HepG2 (cell line): ENCODE measurements around the gene SHISA9. TPM values are rescaled to one million over a fixed set of nuclear protein-coding genes. Genes with fewer than 3 reads are reported as not detected.

Source experiments
- AHR ChIP-seq: IDR thresholded peaks from 2 replicates; pipeline ENCODE4 v1.6.1; 2018; ENCODE audit warnings: missing genetic modification reagents, missing compliant biosample characterization
- ARNTL ChIP-seq: sonication (generic); formaldehyde crosslinking; IDR thresholded peaks from 2 replicates; pipeline ENCODE4 v1.4.0; 2020; ENCODE audit warnings: mild to moderate bottlenecking, missing genetic modification reagents
- ATAD3A ChIP-seq: sonication (generic); formaldehyde crosslinking; IDR thresholded peaks from 2 replicates; pipeline ENCODE4 v1.4.0; 2020; ENCODE audit warnings: missing genetic modification reagents
- FOXK1 ChIP-seq: sonication (generic); formaldehyde crosslinking; IDR thresholded peaks from 2 replicates; pipeline ENCODE4 v1.4.0; 2020; ENCODE audit warnings: low read depth, missing genetic modification reagents, borderline replicate concordance
- GTF2F1 ChIP-seq: fragments of 150-350 bp; IDR thresholded peaks from 2 replicates; pipeline ENCODE4 v1.6.1; 2014; ENCODE audit warnings: low read length
- HMG20A ChIP-seq: IDR thresholded peaks from 2 replicates; pipeline ENCODE4 v1.6.1; 2016; ENCODE audit warnings: borderline replicate concordance
- HMGA1 ChIP-seq: sonication (generic); formaldehyde crosslinking; conservative IDR thresholded peaks from 2 replicates; pipeline ENCODE4 v1.4.0; 2020; ENCODE audit warnings: missing genetic modification reagents
- IRF2 ChIP-seq: IDR thresholded peaks from 2 replicates; pipeline ENCODE4 v1.6.1; 2018; ENCODE audit warnings: missing genetic modification reagents, missing compliant biosample characterization
- MAFK ChIP-seq, 2 experiments: IDR thresholded peaks in 1 of 2; conservative IDR thresholded peaks in 1 of 2; 2 replicates each; pipeline ENCODE4 v1.6.1; 2011; ENCODE audit warnings: improper control_type of control experiment in 2 of 2, low read length in 2 of 2
- MED13 ChIP-seq: sonication (generic); formaldehyde crosslinking; IDR thresholded peaks from 2 replicates; pipeline ENCODE4 v1.5.0; 2020; ENCODE audit warnings: missing genetic modification reagents
- MIXL1 ChIP-seq: IDR thresholded peaks from 2 replicates; pipeline ENCODE4 v1.6.1; 2016
- MTF1 ChIP-seq: sonication (generic); formaldehyde crosslinking; IDR thresholded peaks from 2 replicates; pipeline ENCODE4 v1.5.0; 2020; ENCODE audit warnings: missing genetic modification reagents
- SALL1 ChIP-seq: sonication (generic); formaldehyde crosslinking; IDR thresholded peaks from 2 replicates; pipeline ENCODE4 v1.8.0; 2022; ENCODE audit warnings: mild to moderate bottlenecking, missing genetic modification reagents
- TAF15 ChIP-seq: fragments of 200-400 bp; formaldehyde crosslinking; IDR thresholded peaks from one replicate; pipeline ENCODE4 v1.6.1; 2018; ENCODE audit warnings: mild to moderate bottlenecking, low read depth, low read length; ENCODE audit not compliant: poor library complexity, severe bottlenecking
- ZNF138 ChIP-seq: sonication (generic); formaldehyde crosslinking; IDR thresholded peaks from 2 replicates; pipeline ENCODE4 v1.5.0; 2020; ENCODE audit warnings: mild to moderate bottlenecking, low read depth, missing genetic modification reagents
- ZNF251 ChIP-seq: sonication (generic); formaldehyde crosslinking; IDR thresholded peaks from 2 replicates; pipeline ENCODE4 v1.9.0; 2021; ENCODE audit warnings: mild to moderate bottlenecking, missing genetic modification reagents
- ZNF780A ChIP-seq: sonication (generic); formaldehyde crosslinking; IDR thresholded peaks from 2 replicates; pipeline ENCODE4 v1.8.0; 2022; ENCODE audit warnings: mild to moderate bottlenecking, missing genetic modification reagents, moderate library complexity
- ZNF841 ChIP-seq: sonication (generic); formaldehyde crosslinking; IDR thresholded peaks from 2 replicates; pipeline ENCODE4 v1.8.1; 2023; ENCODE audit warnings: missing genetic modification reagents, borderline replicate concordance
- ZNF883 ChIP-seq: sonication (generic); formaldehyde crosslinking; IDR thresholded peaks from 2 replicates; pipeline ENCODE4 v1.5.1; 2020; ENCODE audit warnings: mild to moderate bottlenecking, missing genetic modification reagents; ENCODE audit errors: not compliant biosample characterization
- polyA plus RNA-seq, 8 experiments: library from polyadenylated mRNA; depleted of rRNA in 3 of 8; stranded (reverse) in 7 of 8; unstranded in 1 of 8; fragments of >200 nt; fragmentation: Illumina TruSeq in 4 of 8; extraction: Trizol in 4 of 8; gene quantifications; 2 replicates each; pipeline versions ENCODE4 v1.2.1 to v1.2.3, GENCODE V29; 2011 to 2016; ENCODE audit warnings: low read depth in 4 of 8, missing spikeins in 1 of 8, mixed read lengths in 1 of 8; ENCODE audit not compliant: insufficient read depth in 1 of 8
- total RNA-seq, 5 experiments: library from RNA; depleted of rRNA; stranded (reverse); fragments of >200 nt; fragmentation: Illumina TruSeq; extraction: Trizol; gene quantifications; 2 replicates each; pipeline ENCODE4 v1.2.3, GENCODE V29; 2016; ENCODE audit warnings: low read depth in 1 of 5
- TF ChIP-seq, protein P1 (sequence below): sonication (generic); formaldehyde crosslinking; IDR thresholded peaks from 2 replicates; pipeline ENCODE4 v1.5.1; 2020; ENCODE audit warnings: mild to moderate bottlenecking, missing genetic modification reagents, moderate library complexity
- TF ChIP-seq, protein P2 (sequence below): fragments of 450-650 bp; IDR thresholded peaks from 2 replicates; pipeline ENCODE4 v1.6.1; 2017; ENCODE audit warnings: mild to moderate bottlenecking
- TF ChIP-seq, protein P3 (sequence below): sonication (generic); formaldehyde crosslinking; IDR thresholded peaks from 2 replicates; pipeline ENCODE4 v1.8.1; 2023; ENCODE audit warnings: mild to moderate bottlenecking, moderate library complexity, missing genetic modification reagents
- TF ChIP-seq, protein P4 (sequence below): sonication (generic); formaldehyde crosslinking; IDR thresholded peaks from 2 replicates; pipeline ENCODE4 v1.8.1; 2023; ENCODE audit warnings: missing genetic modification reagents, inconsistent platforms, borderline replicate concordance

Gene SHISA9
- total and polyA plus RNA-seq, 2 of the 13 experiments (the other 11 are each of a cell fraction or from before 2014, with no cell fraction given), result 0.01 TPM; not detected in 1

DNA sequence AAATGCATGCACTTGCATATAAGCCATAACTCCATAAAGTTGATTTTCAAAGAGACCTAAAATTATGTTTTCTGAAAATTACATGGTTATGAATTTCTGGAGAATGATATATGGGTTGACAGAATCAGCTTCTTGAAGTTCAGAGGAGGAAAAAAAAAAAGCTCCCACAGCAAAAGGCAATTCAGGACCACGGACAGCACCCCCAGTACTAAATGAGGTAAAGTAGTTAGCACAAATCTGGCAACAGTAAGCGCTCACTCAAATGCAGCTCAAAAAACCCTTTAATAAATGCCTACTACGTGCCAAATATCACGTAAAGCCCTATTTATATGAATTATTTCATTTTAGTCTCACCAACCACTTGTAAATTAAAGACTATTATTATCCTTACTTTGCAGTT is 135.2 kb downstream of the SHISA9 start (continued):
- TF ChIP-seq, protein P1, sequence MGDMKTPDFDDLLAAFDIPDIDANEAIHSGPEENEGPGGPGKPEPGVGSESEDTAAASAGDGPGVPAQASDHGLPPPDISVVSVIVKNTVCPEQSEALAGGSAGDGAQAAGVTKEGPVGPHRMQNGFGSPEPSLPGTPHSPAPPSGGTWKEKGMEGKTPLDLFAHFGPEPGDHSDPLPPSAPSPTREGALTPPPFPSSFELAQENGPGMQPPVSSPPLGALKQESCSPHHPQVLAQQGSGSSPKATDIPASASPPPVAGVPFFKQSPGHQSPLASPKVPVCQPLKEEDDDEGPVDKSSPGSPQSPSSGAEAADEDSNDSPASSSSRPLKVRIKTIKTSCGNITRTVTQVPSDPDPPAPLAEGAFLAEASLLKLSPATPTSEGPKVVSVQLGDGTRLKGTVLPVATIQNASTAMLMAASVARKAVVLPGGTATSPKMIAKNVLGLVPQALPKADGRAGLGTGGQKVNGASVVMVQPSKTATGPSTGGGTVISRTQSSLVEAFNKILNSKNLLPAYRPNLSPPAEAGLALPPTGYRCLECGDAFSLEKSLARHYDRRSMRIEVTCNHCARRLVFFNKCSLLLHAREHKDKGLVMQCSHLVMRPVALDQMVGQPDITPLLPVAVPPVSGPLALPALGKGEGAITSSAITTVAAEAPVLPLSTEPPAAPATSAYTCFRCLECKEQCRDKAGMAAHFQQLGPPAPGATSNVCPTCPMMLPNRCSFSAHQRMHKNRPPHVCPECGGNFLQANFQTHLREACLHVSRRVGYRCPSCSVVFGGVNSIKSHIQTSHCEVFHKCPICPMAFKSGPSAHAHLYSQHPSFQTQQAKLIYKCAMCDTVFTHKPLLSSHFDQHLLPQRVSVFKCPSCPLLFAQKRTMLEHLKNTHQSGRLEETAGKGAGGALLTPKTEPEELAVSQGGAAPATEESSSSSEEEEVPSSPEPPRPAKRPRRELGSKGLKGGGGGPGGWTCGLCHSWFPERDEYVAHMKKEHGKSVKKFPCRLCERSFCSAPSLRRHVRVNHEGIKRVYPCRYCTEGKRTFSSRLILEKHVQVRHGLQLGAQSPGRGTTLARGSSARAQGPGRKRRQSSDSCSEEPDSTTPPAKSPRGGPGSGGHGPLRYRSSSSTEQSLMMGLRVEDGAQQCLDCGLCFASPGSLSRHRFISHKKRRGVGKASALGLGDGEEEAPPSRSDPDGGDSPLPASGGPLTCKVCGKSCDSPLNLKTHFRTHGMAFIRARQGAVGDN (CRISPR knock-in tag), result no peak
- TF ChIP-seq GTF2F1 (no peak), MAFK (conservative IDR thresholded peaks at IDR 0.05 in 1 of 2, IDR thresholded peaks at IDR 0.05 in 1 of 2; ENCODE audit: low read length in 2 of 2) (peak in 1 of 2 experiments; percentile 10; a peak in 1 of 4 replicates), FOXK1 (CRISPR knock-in tag) (peak; percentile 60; the same call in 1 of the 2 replicates), SALL1 (CRISPR knock-in tag) (no peak; the same call in 1 of the 2 replicates), ZNF841 (0 out of 2 replicates have a peak, but pooled peaks have one; percentile 78), HMG20A (no peak), ZNF883 (CRISPR knock-in tag) (no peak), AHR (CRISPR knock-in tag) (no peak), IRF2 (CRISPR knock-in tag) (peak; percentile 39; the same call in 1 of the 2 replicates), ARNTL (CRISPR knock-in tag) (peak; percentile 55; the same call in 1 of the 2 replicates), HMGA1 (CRISPR knock-in tag) (no peak), ZNF251 (no peak), MTF1 (peak; percentile 84), ATAD3A (no peak), ZNF780A (peak; percentile 44; the same call in 1 of the 2 replicates), MIXL1 (CRISPR knock-in tag) (peak; percentile 59; the same call in 1 of the 2 replicates), ZNF138 (CRISPR knock-in tag) (no peak), TAF15 (no peak), MED13 (CRISPR knock-in tag) (no peak)
- TF ChIP-seq, protein P2, sequence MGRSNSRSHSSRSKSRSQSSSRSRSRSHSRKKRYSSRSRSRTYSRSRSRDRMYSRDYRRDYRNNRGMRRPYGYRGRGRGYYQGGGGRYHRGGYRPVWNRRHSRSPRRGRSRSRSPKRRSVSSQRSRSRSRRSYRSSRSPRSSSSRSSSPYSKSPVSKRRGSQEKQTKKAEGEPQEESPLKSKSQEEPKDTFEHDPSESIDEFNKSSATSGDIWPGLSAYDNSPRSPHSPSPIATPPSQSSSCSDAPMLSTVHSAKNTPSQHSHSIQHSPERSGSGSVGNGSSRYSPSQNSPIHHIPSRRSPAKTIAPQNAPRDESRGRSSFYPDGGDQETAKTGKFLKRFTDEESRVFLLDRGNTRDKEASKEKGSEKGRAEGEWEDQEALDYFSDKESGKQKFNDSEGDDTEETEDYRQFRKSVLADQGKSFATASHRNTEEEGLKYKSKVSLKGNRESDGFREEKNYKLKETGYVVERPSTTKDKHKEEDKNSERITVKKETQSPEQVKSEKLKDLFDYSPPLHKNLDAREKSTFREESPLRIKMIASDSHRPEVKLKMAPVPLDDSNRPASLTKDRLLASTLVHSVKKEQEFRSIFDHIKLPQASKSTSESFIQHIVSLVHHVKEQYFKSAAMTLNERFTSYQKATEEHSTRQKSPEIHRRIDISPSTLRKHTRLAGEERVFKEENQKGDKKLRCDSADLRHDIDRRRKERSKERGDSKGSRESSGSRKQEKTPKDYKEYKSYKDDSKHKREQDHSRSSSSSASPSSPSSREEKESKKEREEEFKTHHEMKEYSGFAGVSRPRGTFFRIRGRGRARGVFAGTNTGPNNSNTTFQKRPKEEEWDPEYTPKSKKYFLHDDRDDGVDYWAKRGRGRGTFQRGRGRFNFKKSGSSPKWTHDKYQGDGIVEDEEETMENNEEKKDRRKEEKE, result no peak
- TF ChIP-seq, protein P3, sequence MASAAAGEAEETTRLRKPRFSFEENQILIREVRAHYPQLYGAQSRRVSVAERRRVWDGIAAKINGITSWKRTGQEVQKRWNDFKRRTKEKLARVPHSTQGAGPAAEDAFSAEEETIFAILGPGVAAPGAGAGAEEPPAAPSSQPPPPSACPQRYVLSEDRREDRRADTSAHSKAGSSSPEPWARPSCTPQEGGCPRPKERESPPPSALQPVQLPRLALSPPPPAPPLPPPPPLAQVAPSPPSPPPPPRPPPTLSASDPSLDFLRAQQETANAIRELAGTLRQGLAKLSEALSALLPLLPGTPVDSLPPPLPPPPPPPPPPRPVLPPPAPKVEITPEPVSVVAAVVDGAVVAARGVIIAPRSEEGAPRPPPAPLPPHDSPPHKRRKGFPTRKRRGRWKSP, result peak; percentile 34; the same call in 1 of the 2 replicates
- TF ChIP-seq, protein P4, sequence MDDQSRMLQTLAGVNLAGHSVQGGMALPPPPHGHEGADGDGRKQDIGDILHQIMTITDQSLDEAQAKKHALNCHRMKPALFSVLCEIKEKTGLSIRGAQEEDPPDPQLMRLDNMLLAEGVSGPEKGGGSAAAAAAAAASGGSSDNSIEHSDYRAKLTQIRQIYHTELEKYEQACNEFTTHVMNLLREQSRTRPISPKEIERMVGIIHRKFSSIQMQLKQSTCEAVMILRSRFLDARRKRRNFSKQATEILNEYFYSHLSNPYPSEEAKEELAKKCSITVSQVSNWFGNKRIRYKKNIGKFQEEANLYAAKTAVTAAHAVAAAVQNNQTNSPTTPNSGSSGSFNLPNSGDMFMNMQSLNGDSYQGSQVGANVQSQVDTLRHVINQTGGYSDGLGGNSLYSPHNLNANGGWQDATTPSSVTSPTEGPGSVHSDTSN (CRISPR knock-in tag), result 0 out of 2 replicates have a peak, but pooled peaks have one; percentile 54
